Gastrocnemius medialis (tissue), 4 donors: Measurements from ENCODE around the gene MRC2. TPM values are rescaled to one million over a fixed set of nuclear protein-coding genes. Genes with fewer than 3 reads are reported as not detected.

Experiments
- ATAC-seq, 2 donors: fragments of 150-250 bp; one replicate each; pipeline ENCODE4 v1.9.1; 2016
- DNase-seq, 2 donors: peaks; one replicate each; pipeline ENCODE4 v3.0.0-alpha.2; 2019
- H3K27ac ChIP-seq, 4 donors: fragments of 200-600 bp; sonication (generic); 1 replicate in 1 of 4; 2 replicates in 3 of 4; pipeline ENCODE4 v1.5.1; 2016 to 2018; ENCODE audit warnings: mild to moderate bottlenecking in 2 of 4, moderate library complexity in 1 of 4
- H3K27me3 ChIP-seq, 3 donors: fragments of 200-600 bp; sonication (generic) in 2 of 3; 1 replicate in 1 of 3; 2 replicates in 2 of 3; pipeline versions ENCODE4 v1.5.1 to v1.6.0; 2016 to 2019; ENCODE audit warnings: mild to moderate bottlenecking in 1 of 3, moderate library complexity in 1 of 3
- H3K36me3 ChIP-seq, 2 donors: fragments of 200-600 bp; sonication (generic) in 1 of 2; one replicate each; pipeline ENCODE4 v1.5.1; 2017 to 2018
- H3K4me1 ChIP-seq, 2 donors: fragments of 200-600 bp; sonication (generic) in 1 of 2; one replicate each; pipeline ENCODE4 v1.5.1; 2016 to 2017; ENCODE audit warnings: mild to moderate bottlenecking in 2 of 2
- H3K4me3 ChIP-seq, 4 donors: fragments of 200-600 bp; sonication (generic) in 3 of 4; 1 replicate in 1 of 4; 2 replicates in 3 of 4; pipeline ENCODE4 v1.5.1; 2016 to 2019; ENCODE audit warnings: mild to moderate bottlenecking in 2 of 4
- H3K9me3 ChIP-seq, 3 donors: fragments of 200-600 bp; sonication (generic) in 2 of 3; 1 replicate in 1 of 3; 2 replicates in 2 of 3; pipeline ENCODE4 v1.5.1; 2016 to 2019
- POLR2A ChIP-seq, 2 donors: fragments of 450-650 bp; IDR thresholded peaks; one replicate each; pipeline ENCODE4 v1.6.1; 2017; ENCODE audit warnings: antibody characterized with exemption in 2 of 2, mild to moderate bottlenecking in 2 of 2, moderate library complexity in 2 of 2
- in situ Hi-C, 4 donors: fragments of 200-750 bp; cut with MboI; loops; one replicate each; pipeline versions ENCODE4 v1.15.0 to v1.8.0; 2017; ENCODE audit warnings: low sequenced_read_pairs in 4 of 4
- intact Hi-C: fragments of 100-400 bp; cut with DNase I; formaldehyde crosslinking; loops from one replicate; pipeline ENCODE4 v1.15.1; 2023; ENCODE audit warnings: low total_unique reads
- total RNA-seq, 4 donors: library from RNA; depleted of rRNA; stranded (reverse); fragments of >200 nt; gene quantifications; one replicate each; pipeline versions ENCODE4 v1.1.0 to v1.2.3, GENCODE V29; 2016
- TF ChIP-seq, protein P1 (sequence below), 5 experiments: fragments of 450-650 bp in 3 of 5; fragments of 200-600 bp in 2 of 5; sonication (generic) in 2 of 5; IDR thresholded peaks in 4 of 5; conservative IDR thresholded peaks in 1 of 5; 1 replicate in 4 of 5; 2 replicates in 1 of 5; pipeline ENCODE4 v1.5.1; 2016 to 2019; ENCODE audit warnings: antibody characterized with exemption in 5 of 5, mild to moderate bottlenecking in 3 of 5, moderate library complexity in 3 of 5

MRC2 gene
- total RNA-seq, 4 donors from 2014 or later = 4.8 to 15.0 (median 5.5) TPM

DNA sequence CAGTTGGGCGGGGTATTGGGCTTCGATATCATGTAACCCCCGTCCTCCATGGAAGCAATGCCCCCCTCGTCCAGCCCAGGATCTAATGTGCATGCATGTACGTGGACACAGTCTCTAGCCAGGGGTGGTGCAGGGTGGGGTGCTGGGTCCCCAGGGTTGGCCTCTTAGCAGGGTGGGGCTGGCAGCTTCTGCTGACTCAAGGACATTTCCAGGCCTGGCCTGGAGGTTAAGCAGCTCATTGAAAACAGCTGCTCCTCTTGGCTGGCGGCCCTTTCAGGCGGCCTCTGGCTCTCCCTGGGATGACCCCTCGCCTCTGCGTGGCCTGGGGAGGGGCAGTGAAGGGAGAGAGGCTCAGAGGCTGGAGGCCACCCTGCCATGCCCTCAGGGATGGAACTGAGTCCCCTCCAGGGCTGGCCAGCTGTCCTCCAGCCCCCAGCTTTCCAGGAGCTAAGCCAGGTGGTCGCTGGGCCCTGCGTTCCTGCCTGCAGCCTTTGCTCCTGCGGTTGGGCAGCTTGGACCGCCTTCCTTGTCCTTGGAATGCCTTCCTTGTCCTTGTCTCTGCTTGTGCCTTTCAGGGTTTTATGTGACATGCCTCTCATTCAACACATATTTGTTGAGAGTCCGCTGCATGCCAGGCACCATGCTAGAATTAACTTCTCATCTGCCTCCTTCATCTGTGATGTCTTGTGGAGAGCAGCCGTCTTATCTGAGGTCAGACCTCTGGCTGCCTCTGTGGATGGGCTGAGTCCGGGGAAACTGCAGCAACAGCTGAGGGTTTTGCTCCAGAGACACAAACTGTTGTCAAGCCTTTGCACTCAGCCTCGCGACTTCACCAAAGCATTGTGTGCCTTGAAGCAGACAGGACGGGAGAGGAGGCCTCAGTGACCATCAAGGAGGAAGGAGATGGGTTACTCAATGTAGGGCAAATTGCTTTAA is 26.6 kb downstream of the MRC2 start:
- H3K4me1 ChIP-seq = peaks cover 14 to 25% of the 10 kb centered on the region in 2 donors
- peak in 1 of 2 donors; percentile 45 for ATAC-seq
- peaks cover 4 to 11% (median 10%) of the 10 kb centered on the region in 3 donors for H3K27me3 ChIP-seq
- no peaks in the 10 kb centered on the region for H3K9me3 ChIP-seq
- peak in 1 of 2 donors; percentile 43 for DNase-seq
- H3K4me3 ChIP-seq = peak overlapping the region in 1 of 4 donors; percentile 54
- in situ Hi-C loops = loop anchor here in 1 of 4 donors (25.0 kb wide), 1 partner anchor 158 kb away; the partner anchor contains the start of gene MARCHF10
- intact Hi-C loops = no loop called here
- H3K27ac ChIP-seq = no peak overlapping the region
- no peak for TF ChIP-seq POLR2A (IDR thresholded peaks at IDR 0.05)
- TF ChIP-seq, protein P1, sequence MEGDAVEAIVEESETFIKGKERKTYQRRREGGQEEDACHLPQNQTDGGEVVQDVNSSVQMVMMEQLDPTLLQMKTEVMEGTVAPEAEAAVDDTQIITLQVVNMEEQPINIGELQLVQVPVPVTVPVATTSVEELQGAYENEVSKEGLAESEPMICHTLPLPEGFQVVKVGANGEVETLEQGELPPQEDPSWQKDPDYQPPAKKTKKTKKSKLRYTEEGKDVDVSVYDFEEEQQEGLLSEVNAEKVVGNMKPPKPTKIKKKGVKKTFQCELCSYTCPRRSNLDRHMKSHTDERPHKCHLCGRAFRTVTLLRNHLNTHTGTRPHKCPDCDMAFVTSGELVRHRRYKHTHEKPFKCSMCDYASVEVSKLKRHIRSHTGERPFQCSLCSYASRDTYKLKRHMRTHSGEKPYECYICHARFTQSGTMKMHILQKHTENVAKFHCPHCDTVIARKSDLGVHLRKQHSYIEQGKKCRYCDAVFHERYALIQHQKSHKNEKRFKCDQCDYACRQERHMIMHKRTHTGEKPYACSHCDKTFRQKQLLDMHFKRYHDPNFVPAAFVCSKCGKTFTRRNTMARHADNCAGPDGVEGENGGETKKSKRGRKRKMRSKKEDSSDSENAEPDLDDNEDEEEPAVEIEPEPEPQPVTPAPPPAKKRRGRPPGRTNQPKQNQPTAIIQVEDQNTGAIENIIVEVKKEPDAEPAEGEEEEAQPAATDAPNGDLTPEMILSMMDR (IDR thresholded peaks at IDR 0.05 in 4 of 5, conservative IDR thresholded peaks at IDR 0.05 in 1 of 5) = no peak
- no peaks in the 10 kb centered on the region for H3K36me3 ChIP-seq

DNA sequence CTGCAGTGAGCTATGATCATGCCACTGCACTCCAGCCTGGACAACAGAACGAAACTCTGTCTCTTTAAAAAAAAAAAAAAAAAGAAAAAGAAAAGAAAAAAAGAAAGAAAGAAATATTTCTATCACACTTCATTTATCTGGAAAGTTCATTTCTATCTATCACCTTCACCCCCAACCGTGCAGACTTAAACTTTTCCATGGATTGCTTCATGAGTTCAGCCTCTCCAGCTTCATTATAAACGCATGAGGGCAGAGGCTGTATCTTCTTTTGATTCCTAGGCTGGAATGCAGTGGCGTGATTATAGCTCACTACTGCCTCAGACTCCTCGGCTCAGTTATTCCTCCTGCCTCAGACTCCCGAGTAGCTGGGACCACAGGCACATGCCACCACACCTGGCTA is 28.2 kb downstream of the MRC2 start:
- no peak overlapping the region for H3K27ac ChIP-seq
- in situ Hi-C loops (loop anchor here in 1 of 4 donors (25.0 kb wide), 1 partner anchor 157 kb away; the partner anchor contains the start of gene MARCHF10), intact Hi-C loops (no loop called here)
- no peak for DNase-seq
- TF ChIP-seq, protein P1 (IDR thresholded peaks at IDR 0.05 in 4 of 5, conservative IDR thresholded peaks at IDR 0.05 in 1 of 5) = no peak
- no peak for TF ChIP-seq POLR2A (IDR thresholded peaks at IDR 0.05)
- peaks cover 4 to 11% (median 10%) of the 10 kb centered on the region in 3 donors for H3K27me3 ChIP-seq
- H3K4me3 ChIP-seq = no peak overlapping the region
- H3K36me3 ChIP-seq = no peaks in the 10 kb centered on the region
- H3K9me3 ChIP-seq = no peaks in the 10 kb centered on the region
- no peak for ATAC-seq
- peaks cover 14 to 25% of the 10 kb centered on the region in 2 donors for H3K4me1 ChIP-seq

DNA sequence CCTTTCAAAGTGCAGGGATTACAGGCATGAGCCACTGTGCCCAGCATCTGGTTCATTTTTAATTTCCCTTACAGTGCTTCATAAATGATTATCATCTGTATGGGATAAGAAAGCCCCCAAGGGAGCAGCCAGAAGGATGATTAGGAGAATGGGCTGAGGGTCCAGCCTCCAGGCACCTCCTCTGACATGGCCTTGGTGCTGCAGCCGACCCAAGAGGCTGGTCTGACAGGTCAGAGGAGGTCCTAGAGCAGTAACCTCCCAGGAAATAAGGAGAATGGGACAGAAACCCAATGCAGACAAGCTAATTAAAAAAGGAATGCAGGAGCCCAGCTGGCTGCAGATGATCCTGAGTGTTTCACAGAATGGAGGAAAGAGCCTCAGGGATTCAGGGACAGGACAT is 29.0 kb downstream of the MRC2 start:
- TF ChIP-seq, protein P1 (IDR thresholded peaks at IDR 0.05 in 4 of 5, conservative IDR thresholded peaks at IDR 0.05 in 1 of 5) = no peak
- no peak for TF ChIP-seq POLR2A (IDR thresholded peaks at IDR 0.05)
- no peaks in the 10 kb centered on the region for H3K9me3 ChIP-seq
- in situ Hi-C loops (loop anchor here in 1 of 4 donors (25.0 kb wide), 1 partner anchor 156 kb away; the partner anchor contains the start of gene MARCHF10), intact Hi-C loops (no loop called here)
- peaks cover 4 to 11% (median 10%) of the 10 kb centered on the region in 3 donors for H3K27me3 ChIP-seq
- H3K4me3 ChIP-seq = no peak overlapping the region
- ATAC-seq (no peak), DNase-seq (no peak)
- no peaks in the 10 kb centered on the region for H3K36me3 ChIP-seq
- peaks cover 14 to 25% of the 10 kb centered on the region in 2 donors for H3K4me1 ChIP-seq
- H3K27ac ChIP-seq = no peak overlapping the region

- H3K9me3 ChIP-seq = no peaks in the 10 kb centered on the region
- H3K4me3 ChIP-seq = no peak overlapping the region
- peaks cover 11 to 23% of the 10 kb centered on the region in 2 donors for H3K4me1 ChIP-seq
- DNase-seq (no peak), ATAC-seq (no peak)
- no peak overlapping the region for H3K27ac ChIP-seq
- no peaks in the 10 kb centered on the region for H3K36me3 ChIP-seq
- intact Hi-C loops (no loop called here), in situ Hi-C loops (loop anchor here in 1 of 4 donors (25.0 kb wide), 1 partner anchor 155 kb away; the partner anchor contains the start of gene MARCHF10)
- H3K27me3 ChIP-seq = peaks cover 3 to 11% (median 10%) of the 10 kb centered on the region in 3 donors
- TF ChIP-seq, protein P1 (IDR thresholded peaks at IDR 0.05 in 4 of 5, conservative IDR thresholded peaks at IDR 0.05 in 1 of 5) = no peak
- no peak for TF ChIP-seq POLR2A (IDR thresholded peaks at IDR 0.05)
Observed at GRCh38 chr17:62657145-62657665, 29.7 kb downstream of the MRC2 start.
